ENCODE data around the gene ACSBG1.

GRCh38 chr15:78272776-78273175, 38.4 kb upstream of the ACSBG1 start:
- TF ChIP-seq CTCF (IDR thresholded peaks at IDR 0.05; ENCODE audit: low read length) (no peak), EZH2 (optimal IDR thresholded peaks at IDR 0.05; ENCODE audit: low read depth, low read length) (no peak), EZH2phosphoT487 (IDR thresholded peaks at IDR 0.05; ENCODE audit: low read length) (no peak)

Data from MM.1S (cell line).